Measurements from ENCODE around the gene PDCD7.
"Not testable (repeated sequence)": the region's sequence is repeated elsewhere in the genome, so short reads cannot be mapped to it uniquely, and the experiment has no call there.

The PDCD7 gene

GRCh38 chr15:65089206-65089824 lies 44.3 kb downstream of the PDCD7 start:
- DNase-seq: no peak

- DNase-seq: no peak
These were observed 45.0 kb downstream of the PDCD7 start for GRCh38 chr15:65088643-65089021.

GRCh38 chr15:65087873-65088642 lies 45.5 kb downstream of the PDCD7 start:
- no peak for DNase-seq

- DNase-seq: no peak
These were observed 46.2 kb downstream of the PDCD7 start for GRCh38 chr15:65087411-65087810.

- peak; percentile 24 for DNase-seq
These were observed 46.9 kb downstream of the PDCD7 start for GRCh38 chr15:65086680-65087111.

GRCh38 chr15:65085990-65086679 lies 47.5 kb downstream of the PDCD7 start:
- peak; percentile 61 for DNase-seq

GRCh38 chr15:65085207-65085753 lies 48.3 kb downstream of the PDCD7 start:
- peak; percentile 34 for DNase-seq

- DNase-seq: no peak
These were observed 49.0 kb downstream of the PDCD7 start for GRCh38 chr15:65084500-65085206.

- peak; percentile 84 for DNase-seq
These were observed 50.3 kb downstream of the PDCD7 start for GRCh38 chr15:65083262-65083701.

- DNase-seq: peak; percentile 37
These were observed 51.2 kb downstream of the PDCD7 start for GRCh38 chr15:65082303-65082953.

GRCh38 chr15:65081758-65082157 lies 51.9 kb downstream of the PDCD7 start:
- DNase-seq: no peak

- no peak for DNase-seq
These were observed 52.3 kb downstream of the PDCD7 start for GRCh38 chr15:65081270-65081669.

- no peak for DNase-seq
These were observed 54.0 kb downstream of the PDCD7 start for GRCh38 chr15:65079580-65079979.

GRCh38 chr15:65077981-65078352 lies 55.6 kb downstream of the PDCD7 start:
- DNase-seq: peak; percentile 79

- DNase-seq: no peak
These were observed 56.2 kb downstream of the PDCD7 start for GRCh38 chr15:65077291-65077980.

- DNase-seq: no peak
These were observed 56.9 kb downstream of the PDCD7 start, which contains the start of gene KBTBD13 for GRCh38 chr15:65076486-65077290. Gene KBTBD13 (plus strand): TSS chr15:65076746. CDS start chr15:65076816, 70 bp downstream.

GRCh38 chr15:65075607-65076395 lies 57.8 kb downstream of the PDCD7 start:
- DNase-seq: not testable (repeated sequence)

GRCh38 chr15:65074946-65075345 lies 58.7 kb downstream of the PDCD7 start:
- DNase-seq: not testable (repeated sequence)

GRCh38 chr15:65072617-65073016 lies 61.0 kb downstream of the PDCD7 start:
- no peak for DNase-seq

- no peak for DNase-seq
These were observed 61.6 kb downstream of the PDCD7 start for GRCh38 chr15:65072027-65072426.
